HG02852 (cell line): ENCODE results near the gene FARP2.

Source experiments
- ATAC-seq: cut with Tn5 transposase; IDR thresholded peaks from one replicate; pipeline ENCODE4 v1.9.1; 2021; ENCODE audit warnings: mild to moderate bottlenecking, moderate library complexity; ENCODE audit not compliant: unreplicated experiment

The FARP2 gene

DNA sequence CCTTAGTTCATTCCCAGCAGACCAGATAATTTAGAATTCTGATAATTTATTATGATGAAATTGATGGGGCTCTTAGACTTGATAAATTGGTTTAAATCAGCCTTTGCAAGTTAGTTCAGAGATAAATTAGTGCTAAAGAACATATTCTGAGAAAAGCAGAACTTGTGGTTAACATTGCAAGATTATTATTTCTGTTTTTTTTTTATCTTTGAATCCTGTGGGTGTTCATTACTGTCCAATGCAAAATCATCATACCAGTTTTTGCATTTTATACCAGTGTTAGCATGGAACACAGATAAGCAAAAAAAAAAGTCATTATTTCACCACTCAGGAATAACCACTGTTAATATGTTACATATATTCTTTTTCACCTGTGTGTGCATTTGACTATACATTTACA is 31.3 kb upstream of the FARP2 start:
- no peak for ATAC-seq

DNA sequence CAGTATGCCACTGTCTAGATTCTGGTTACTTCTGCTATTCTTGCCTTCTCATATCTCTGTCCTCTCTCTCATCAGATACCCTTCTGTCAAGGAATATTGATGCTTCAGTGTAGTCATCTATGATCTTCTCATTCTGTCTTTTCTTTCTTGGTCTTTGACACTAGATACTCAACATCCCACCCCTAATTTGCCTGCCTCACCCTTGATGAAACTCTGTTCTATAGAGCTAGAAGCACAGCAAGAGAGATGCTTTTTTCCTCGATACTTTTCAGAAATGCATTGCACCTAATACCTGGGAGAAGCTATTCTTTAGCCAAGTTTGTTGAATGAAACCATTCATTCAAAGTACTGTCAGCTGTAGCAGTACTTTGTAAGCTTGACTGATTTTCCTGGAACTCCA is 30.8 kb upstream of the FARP2 start:
- ATAC-seq = no peak

DNA sequence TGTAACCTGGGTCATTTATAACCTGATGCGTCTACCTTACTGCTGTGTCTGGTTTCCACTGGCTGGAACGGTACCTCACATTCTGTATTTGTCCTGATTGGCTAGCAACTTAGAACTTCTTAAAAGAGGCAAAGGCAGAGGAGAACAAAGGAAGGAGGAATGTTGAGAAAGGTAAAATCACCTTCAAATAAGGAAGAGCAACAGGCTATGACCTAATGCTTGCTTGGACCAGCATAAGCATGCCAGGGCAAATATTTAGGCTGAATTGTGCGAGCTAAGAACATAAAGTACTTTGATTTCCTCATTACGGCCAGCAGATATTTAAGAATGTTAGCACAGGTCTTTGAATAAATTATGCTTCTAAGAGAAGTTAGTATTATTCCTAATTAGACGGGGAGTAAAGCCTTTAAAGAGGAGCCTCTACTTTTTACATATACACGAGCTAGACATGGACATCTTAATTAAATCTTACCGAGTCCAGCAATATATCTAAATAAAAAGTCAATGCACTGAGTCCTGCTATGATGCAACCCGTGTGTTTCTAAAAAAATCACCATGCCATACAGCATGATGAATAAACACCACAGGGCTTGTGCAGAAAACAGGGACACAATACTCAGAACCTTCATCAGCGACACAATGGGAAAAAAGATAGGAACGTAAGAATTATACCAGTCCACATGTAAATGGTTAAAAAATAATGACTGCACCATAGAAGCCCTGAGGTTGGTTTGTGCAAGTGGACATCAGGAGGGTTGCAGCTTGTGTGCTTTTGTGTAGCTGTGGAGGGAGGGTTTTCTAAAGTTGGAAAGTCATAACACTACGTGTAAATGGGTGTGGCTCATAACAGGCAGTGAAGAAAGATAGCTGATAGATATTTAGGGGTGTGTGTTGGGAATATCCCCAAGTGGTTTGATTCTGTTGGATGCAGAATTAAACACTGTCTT is 26.1 kb upstream of the FARP2 start:
- no peak for ATAC-seq

DNA sequence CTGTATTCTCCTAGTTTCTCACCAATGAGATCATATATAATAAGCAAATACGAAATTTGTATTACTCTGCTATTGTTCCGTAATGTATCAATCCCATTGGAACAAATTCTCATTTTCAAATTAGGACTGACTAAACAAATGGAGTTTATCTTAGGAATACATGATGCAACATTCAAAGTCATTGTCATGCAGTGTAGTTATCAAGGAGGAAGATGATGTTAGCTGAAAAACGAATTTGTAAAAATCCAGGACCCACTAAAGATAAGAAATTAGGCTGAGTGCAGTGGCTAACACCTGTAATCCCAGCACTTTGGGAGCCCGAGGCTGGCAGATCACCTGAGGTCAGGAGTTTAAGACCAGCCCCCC is 25.5 kb upstream of the FARP2 start:
- ATAC-seq = no peak

DNA sequence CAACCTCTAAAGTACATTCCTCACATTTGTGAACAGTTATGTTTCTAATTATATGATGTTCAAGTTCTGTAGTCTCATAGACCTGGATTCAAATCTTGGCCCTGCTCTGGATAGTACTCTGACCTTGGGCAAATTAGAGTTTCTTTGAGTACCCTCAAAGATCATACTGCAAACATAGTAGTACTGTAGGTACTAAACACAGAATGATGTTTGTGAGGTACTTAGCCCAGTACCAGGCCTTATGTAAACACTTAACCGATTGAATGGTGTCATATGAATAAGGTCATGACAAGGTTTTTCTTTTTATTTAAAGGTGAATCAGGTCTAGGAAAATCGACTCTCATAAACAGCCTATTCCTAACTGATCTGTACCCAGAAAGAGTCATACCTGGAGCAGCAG is 21.3 kb upstream of the FARP2 start:
- no peak for ATAC-seq

DNA sequence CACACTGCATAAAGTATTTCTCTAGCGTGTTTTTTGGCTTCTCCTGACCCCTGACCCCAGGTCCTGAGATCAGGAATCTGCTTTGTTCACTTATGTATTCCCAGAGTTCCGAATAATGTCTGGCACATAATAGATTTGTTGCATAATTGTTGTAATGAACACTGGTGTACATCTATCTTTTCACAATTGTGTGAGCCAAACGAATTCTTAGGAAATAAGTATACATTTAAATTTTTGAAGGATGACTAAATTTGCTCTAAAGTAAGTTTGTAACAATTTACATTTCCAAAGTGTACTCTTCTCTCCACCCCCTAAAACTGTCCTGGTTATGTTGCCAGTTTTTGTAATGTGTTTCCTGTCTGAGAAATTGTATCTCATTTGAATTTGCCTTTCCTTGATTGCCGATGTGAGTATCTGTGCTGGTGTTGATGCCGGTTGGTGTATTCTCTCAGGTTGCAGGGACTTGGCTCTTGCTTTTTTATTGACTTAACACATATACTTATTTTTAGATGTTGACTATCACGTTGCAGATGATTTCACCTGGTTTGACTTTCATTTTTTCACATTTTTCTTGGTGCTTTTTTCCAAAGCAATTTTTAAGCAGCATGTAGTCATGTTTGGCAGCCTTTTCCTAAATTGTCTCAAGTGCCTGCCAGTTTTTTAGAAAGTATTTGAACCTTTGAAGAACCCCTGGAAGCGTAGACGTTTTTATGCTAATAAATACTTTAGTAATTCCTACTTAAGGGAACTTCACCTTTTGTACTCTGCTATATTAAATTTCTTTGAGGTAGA is 16.1 kb upstream of the FARP2 start:
- ATAC-seq = no peak

DNA sequence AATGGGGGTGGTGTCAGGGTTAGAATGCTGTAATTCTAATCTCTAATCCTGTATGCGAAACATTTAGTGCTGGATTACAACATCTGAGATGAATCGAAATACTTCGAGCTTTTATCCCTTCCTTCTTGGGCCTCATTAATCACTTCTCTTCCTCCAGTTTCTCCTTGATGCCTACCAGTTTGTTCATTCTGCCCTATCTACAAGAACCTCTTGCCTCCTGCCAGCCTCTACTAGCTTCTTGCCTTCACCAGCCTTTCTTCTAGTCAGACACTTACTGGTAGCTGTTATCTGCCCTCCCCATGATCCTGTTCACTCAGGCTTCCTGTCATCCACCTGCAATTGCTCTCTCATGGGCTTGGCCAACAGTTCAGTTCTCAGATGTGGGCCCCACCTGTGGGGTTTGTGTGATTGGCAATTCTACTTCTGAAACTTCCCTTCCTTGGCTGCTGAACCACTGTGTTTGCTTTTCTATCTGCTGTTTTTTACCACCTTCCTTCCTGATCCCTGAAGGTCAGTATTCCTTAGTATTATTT is 15.4 kb upstream of the FARP2 start:
- ATAC-seq = no peak

DNA sequence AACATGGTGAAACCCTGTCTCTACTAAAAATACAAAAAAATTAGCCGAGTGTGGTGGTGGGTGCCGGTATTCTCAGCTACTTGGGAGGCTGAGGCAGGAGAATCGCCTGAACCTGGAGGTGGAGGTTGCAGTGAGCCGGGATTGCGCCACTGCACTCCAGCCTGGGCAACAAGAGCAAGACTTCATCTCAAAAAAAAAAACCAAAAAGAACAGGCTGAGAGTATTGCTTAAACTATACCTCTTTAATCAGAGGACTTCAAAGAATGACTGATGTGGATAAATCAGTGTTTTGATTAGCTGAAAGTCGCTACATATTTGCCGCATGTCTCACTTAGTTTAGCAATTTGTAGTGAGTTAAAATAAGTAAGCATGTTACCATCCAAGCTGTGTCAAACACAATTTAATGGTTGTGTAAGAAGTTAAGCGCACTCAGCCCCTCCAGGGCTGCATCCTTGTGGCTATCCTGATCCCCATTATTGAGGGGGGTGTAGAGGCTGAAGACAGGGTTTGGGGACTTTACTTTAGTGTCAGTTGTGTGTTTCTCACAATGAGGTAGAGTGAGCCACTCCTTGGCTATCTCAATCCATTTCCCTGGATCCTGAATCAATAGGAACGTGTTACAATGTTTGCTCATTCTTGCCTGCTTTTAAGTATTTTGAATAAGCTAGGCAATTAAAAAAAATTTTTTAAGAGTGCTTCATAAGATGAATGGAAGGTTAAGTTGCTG is 11.0 kb upstream of the FARP2 start:
- no peak for ATAC-seq

DNA sequence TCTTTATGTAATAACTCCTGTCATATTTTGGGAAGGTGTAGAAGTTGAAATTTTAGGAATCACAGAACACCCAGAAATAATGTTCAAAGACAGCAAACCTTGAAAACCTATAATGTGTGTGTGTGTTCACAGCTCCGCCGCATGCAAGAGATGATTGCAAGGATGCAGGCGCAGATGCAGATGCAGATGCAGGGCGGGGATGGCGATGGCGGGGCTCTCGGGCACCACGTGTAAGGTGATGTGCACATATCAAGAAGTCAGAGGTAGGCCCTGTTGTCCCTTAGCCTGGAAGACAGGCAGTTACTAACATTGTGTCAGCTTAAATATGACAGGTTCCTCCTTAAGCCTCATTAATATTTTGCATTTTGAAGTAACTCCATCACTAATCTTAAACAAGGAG is 6.1 kb upstream of the FARP2 start:
- no peak for ATAC-seq

DNA sequence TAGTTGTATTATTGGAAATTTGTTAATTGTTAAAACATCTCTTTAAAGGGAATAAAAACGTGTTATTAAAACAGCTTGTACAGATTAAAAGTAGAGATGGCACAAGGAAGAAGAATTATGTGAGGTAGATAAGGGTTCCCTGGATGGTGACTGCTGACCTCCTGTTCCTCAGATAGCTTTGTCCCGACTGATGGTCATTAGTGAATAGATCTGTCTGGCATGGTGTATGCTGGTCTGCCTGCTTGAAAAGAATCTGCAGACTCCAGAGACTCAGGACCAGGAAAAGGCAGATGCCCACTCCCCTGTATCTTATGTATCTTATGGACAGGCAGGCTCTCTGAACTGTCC is 5.6 kb upstream of the FARP2 start:
- ATAC-seq = no peak

DNA sequence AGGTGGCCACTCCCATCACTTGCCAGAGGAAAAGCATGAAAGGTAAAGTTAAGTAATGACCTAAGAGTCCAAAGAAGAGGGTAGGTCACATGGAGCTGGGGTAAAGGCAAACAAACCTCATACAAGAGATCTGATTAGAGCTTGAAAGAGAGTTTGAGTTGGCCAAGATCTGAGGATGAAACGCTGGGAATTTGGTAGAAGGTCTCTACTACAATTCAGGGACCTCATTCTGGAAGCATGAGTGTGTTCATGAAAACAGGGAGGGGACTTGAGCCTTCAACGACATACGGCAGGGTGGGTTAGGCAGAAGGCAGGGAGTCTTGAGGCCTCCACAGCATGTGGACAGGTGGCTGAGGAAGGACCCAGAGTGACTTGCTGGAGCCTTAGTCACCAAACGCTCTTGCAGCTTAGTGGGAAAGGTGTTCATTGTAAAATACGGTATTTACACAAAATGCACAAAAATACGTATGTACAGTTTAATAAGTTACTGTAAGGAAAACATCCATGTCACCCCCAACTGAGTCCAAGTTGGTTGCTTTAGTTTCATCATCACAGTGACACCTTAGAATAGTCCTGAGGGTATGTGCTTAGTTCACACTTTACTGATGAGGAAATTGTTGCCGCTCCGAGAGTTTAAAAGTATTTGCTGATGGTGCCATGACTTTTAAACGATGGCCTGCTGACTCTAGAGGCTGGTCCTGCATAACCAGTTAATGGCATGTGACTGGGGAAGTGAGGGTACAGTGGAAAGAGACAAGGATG is 5.0 kb upstream of the FARP2 start:
- no peak for ATAC-seq

DNA sequence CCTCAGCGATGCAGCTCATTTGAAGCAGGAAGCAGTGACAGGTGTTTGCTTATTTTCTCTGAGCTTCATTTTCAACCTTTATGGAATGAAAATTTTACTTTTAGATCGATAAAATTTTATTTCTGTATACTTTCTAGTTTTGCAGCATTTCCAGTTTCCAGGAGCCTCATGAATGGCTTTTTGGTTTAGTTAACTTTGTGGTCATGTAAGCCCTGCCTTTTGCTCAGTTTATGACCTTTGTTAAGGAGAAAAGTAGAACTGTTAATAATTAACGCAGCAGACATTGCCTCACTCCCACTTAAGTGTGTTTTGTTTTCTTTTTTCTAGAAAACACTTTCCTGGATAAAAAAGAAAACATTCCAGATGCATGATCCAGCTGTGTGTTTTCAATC is 4.4 kb upstream of the FARP2 start:
- ATAC-seq = no peak

DNA sequence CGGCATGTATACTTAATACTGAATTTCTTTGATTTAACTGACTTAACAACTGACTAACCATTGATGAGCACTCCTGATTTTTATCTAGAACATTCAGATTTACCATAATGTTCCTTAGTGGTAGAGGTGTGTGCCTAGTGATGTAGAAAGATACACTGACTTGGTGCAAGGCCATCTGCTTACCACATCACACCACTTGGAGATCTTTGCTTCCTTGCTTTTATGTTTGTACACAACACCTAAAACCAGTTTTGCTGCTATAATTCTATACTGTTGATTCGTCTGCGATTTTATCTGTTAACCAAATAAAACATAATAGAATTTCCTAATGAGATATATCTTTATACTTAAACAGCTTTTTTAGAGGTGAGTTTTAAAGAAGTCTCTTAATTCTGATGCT is 3.9 kb upstream of the FARP2 start:
- ATAC-seq = no peak

DNA sequence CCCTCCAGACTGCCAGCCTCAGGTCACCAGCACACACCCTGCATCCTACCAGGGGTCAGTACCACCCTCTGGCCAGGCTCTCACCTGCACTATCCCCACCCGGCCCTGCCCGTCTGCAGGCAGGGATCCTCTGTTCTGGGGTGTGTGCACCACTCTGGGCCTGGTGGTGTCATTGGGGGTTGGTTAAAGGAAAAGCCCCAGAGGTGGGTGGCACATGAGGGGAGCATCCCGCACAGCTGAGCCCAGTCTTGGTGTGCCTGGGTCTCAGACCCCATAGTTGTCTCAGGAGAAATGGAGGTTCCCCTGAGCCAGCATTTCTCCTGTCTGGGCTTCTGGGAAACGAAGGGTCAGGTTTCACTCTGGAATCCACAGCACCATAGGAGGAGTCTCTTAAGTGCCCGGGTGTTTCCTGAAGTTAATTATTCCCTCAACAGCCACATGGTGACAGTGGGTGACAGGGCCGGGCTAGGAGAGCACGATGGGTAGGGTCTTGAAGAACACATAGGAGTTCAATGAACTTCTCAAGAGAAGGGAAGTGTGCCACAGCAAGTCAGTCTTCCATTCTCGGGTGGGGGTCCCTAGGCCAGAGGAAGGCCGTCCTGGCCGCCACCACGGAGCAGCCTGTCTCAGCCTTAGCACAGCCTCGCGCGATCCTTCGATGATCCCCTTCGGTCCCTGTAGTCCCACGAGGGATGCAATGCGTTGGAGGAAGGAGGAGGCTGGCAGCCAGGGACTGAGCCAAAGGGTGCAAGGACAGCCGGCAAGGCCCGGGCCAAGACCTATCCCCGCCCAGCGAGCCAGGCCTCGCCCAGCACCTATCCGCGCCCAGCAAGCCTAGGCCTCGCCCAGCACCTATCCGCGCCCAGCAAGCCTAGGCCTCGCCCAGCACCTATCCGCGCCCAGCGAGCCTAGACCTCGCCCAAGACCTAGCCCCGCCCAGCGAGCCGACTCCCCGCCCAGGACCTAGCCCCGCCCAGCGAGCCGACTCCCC is 1.1 kb upstream of the FARP2 start:
- peak; percentile 36 for ATAC-seq

DNA sequence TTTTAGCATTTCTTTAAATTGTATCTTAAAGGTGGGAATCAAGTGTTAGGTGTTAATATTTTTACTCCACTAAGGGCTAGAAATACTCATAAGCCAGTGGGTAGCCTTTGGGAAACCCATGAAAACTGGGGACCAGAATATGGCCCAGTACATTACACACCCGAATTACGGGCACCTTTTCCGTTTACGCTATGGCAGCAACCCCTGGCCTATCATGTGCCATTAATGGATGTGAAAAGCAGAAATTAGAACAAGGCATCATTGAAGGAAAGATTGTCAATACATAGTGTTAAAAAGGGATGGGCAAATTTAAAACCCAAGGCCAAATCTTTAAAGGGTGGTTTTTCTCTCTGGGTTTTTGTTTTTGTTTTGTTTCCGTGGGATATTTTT is 781 bp downstream of the FARP2 start:
- no peak for ATAC-seq

DNA sequence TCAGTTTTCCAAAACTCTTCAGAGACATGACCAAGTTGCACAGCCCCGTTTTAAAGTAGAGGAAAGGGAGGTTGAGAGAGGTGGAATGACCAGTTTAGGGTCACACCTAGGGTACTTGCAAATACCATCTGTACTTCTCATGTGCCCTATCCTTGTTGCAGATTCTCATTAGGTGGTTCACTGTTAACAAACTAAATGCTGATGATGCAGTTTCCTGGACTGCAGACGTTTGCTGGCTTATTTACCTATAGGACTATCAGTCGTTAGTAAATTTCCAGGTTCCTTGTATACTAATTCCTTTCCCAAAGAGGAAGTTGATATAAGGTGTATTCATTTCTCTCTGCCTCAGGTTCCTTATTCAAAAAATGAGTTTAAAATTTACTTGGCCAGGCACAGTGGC is 1.4 kb downstream of the FARP2 start:
- ATAC-seq = no peak

DNA sequence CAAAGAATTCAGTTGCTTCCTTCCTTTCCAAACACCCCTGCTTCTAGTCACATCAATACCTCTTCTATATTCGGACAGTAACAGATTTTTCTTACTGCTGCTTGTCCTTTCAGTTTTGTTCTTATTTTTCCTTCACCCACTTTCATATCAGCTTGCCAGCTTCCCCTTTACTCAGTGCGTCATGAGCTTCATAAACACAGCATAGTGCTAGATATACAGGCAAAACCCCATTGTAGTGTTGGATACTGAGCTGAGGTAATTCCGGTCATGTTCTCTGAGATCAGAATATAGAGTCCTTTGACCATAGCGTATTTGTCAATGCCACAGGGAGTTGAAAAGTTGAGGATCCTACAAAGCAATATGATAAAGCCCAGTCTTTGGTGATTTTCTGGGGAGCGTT is 2.4 kb downstream of the FARP2 start:
- ATAC-seq = peak; percentile 23

DNA sequence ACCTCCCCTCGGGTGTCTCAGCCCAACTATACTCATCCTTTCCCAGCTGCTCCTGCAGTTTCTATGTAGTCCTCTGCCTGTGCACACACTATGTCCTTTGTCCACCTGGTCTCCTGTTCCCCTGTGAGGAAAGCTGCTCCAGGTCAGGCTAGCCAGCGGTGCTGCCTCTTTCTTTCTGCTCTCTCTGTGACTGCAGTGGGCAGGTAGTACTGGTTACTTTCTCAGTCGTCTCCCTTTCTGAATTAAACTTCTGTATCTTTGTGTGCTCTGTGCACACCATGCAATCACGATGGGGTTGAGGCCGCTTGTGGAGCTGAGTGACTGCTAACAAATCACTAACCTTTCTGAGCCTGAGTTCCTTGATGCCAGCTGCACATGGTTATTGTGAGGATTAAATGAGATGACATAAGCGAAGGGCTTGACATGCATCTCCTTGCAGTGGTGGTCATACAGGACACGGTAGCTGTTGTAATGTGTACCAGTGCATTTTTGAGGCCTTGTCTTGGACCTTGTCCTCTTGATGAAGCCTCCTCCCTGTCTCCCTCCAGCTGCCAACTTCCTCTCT is 3.5 kb downstream of the FARP2 start:
- ATAC-seq = no peak

DNA sequence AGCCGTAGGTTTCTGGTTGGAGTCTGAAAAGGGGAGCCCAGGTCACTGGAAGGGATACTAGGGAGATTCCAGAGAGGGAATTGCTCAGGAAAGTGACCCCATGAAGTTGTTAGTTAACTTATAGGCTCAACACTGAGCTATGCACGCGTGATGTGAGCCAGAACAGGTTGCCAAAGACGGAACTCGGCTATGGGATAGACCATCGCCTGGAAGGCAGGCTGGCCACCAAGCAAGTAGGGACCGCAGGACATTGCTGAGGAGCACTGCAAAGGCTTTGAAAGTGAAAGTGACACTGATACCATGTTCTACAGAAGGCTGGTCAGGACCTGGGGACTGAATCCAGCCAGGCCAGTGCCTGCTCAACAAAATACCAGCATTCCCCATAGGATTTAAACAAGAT is 7.3 kb downstream of the FARP2 start:
- no peak for ATAC-seq
